Lower leg skin (tissue), 3 donors: ENCODE measurements around the gene PCDH9.

ENCODE experiments used
- CTCF ChIP-seq, 3 donors: fragments of 450-650 bp; IDR thresholded peaks; one replicate each; pipeline ENCODE4 v1.5.1; 2016; ENCODE audit warnings: antibody characterized with exemption in 3 of 3, mild to moderate bottlenecking in 3 of 3, moderate library complexity in 2 of 3
- POLR2A ChIP-seq, 2 donors: fragments of 450-650 bp; IDR thresholded peaks; one replicate each; pipeline ENCODE4 v1.6.1; 2016 to 2017; ENCODE audit warnings: antibody characterized with exemption in 2 of 2, mild to moderate bottlenecking in 1 of 2, moderate library complexity in 1 of 2

DNA sequence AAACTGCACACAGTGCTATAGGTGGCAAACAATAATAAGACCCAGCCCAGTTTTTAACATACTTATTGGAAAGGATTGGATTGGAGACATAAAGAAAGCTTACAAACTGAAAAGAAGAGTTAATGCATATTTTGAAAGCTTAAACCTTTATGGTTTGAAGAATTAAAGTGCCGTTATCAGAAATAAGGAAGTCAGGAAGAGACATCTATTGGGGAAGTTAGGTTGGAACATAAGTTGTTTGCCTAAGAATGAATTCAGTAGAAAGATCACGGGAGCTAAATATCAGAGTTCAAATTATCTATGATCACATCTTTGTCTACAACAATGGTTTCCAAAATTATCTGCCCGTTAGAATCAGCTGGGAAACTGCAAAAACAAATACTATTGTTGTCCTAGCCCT, 767.9 kb downstream of the PCDH9 start:
- TF ChIP-seq CTCF (IDR thresholded peaks at IDR 0.05) (no peak), POLR2A (IDR thresholded peaks at IDR 0.05) (no peak)
